ENCODE measurements around the gene FAM13B. TPM values are rescaled to one million over a fixed set of nuclear protein-coding genes. Genes with fewer than 3 reads are reported as not detected.

Gene FAM13B
- total and polyA plus RNA-seq, 7 donors: 4.2 to 9.4 (median 7.8) TPM

GRCh38 chr5:138000102-138000723 lies 32.7 kb downstream of the FAM13B start:
- H3K27me3 ChIP-seq (ENCODE audit: insufficient read depth in 3 of 3, low read length in 2 of 3): no peaks in the 10 kb centered on the region
- TF ChIP-seq CTCF (IDR thresholded peaks at IDR 0.05): no peak
- 81 to 90% (median 88%) methylated on average over 6 of the region's 6 CpGs for WGBS, 3 donors
- no peaks in the 10 kb centered on the region for H3K9me3 ChIP-seq
- H3K36me3 ChIP-seq (ENCODE audit: insufficient read depth in 1 of 2, low read depth in 1 of 2): peaks cover 0 to 11% of the 10 kb centered on the region in 2 donors
- intact Hi-C loops (cut with DNase I): no loop called here
- DNase-seq (no peak), ATAC-seq (peak; percentile 80 to 88 (median 83))
- peaks cover 30% of the 10 kb centered on the region for H3K4me1 ChIP-seq
- H3K4me3 ChIP-seq: no peak overlapping the region
- H3K27ac ChIP-seq: peak overlapping the region; percentile 66

GRCh38 chr5:137997726-137998213 lies 35.1 kb downstream of the FAM13B start:
- peaks cover 43% of the 10 kb centered on the region for H3K4me1 ChIP-seq
- WGBS, 3 donors: 90 to 97% (median 97%) methylated on average over 1 of the region's 1 CpG
- no peak for ATAC-seq

DNA sequence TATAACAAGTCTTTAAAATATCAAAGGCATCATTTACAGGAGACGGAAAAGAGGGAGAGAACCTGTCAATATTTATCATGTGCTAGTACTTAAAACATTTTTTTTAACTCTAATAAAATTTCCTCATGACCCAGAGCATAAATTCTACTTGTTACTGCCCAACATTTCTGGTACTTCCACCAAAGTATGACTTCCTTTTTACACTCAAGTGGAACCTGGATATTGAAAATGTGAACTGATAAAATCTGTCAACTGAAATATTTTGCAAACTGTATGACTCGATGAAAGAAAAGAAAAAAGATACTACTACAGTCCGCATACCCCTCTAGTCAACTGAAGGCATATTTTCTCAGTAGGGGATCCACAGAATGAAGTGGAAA lies 37.1 kb downstream of the FAM13B start:
- H3K27ac ChIP-seq: no peak overlapping the region
- no peak overlapping the region for H3K4me3 ChIP-seq
- ATAC-seq (no peak), DNase-seq (no peak)
- no peaks in the 10 kb centered on the region for H3K27me3 ChIP-seq (ENCODE audit: insufficient read depth in 3 of 3, low read length in 2 of 3)
- intact Hi-C loops (cut with DNase I): loop anchor here in 1 of 2 donors (5.0 kb wide), 1 partner anchor 33 kb away; no protein-coding TSS in a partner anchor
- H3K36me3 ChIP-seq (ENCODE audit: insufficient read depth in 1 of 2, low read depth in 1 of 2): peaks cover 2 to 9% of the 10 kb centered on the region in 2 donors
- peaks cover 32% of the 10 kb centered on the region for H3K4me1 ChIP-seq
- no peaks in the 10 kb centered on the region for H3K9me3 ChIP-seq
- TF ChIP-seq CTCF (IDR thresholded peaks at IDR 0.05): no peak
- 70 to 88% (median 75%) methylated on average over 3 of the region's 3 CpGs for WGBS, 3 donors

More at GRCh38 chr5:137997726-137998213, 35.1 kb downstream of the FAM13B start:
- no peak for TF ChIP-seq CTCF (IDR thresholded peaks at IDR 0.05)
- Histone ChIP-seq H3K4me3 (no peak overlapping the region), H3K9me3 (no peaks in the 10 kb centered on the region), H3K27me3 (ENCODE audit: insufficient read depth in 3 of 3, low read length in 2 of 3) (no peaks in the 10 kb centered on the region), H3K36me3 (ENCODE audit: insufficient read depth in 1 of 2, low read depth in 1 of 2) (no peaks in the 10 kb centered on the region), H3K27ac (no peak overlapping the region)
- DNase-seq: no peak
- intact Hi-C loops (cut with DNase I): loop anchor here in 1 of 2 donors (5.0 kb wide), 1 partner anchor 35 kb away; no protein-coding TSS in a partner anchor

- WGBS, 3 donors: 28 to 39% (median 30%) methylated on average over 2 of the region's 2 CpGs
- no peak overlapping the region for H3K4me3 ChIP-seq
- H3K9me3 ChIP-seq: no peaks in the 10 kb centered on the region
- H3K27ac ChIP-seq: no peak overlapping the region
- DNase-seq: no peak
- H3K4me1 ChIP-seq: peaks cover 31% of the 10 kb centered on the region
- no peaks in the 10 kb centered on the region for H3K27me3 ChIP-seq (ENCODE audit: insufficient read depth in 3 of 3, low read length in 2 of 3)
- intact Hi-C loops (cut with DNase I): loop anchor here in 1 of 2 donors (5.0 kb wide), 1 partner anchor 33 kb away; no protein-coding TSS in a partner anchor
- ATAC-seq: peak in 3 of 4 donors; percentile 56 to 66 (median 61)
- H3K36me3 ChIP-seq (ENCODE audit: insufficient read depth in 1 of 2, low read depth in 1 of 2): peaks cover 2 to 9% of the 10 kb centered on the region in 2 donors
- no peak for TF ChIP-seq CTCF (IDR thresholded peaks at IDR 0.05)
These were observed 37.7 kb downstream of the FAM13B start for GRCh38 chr5:137995077-137995748.

All from psoas muscle (tissue), 8 donors.